ENCODE results near the gene FDX2.
"Not testable (repeated sequence)": the region's sequence is repeated elsewhere in the genome, so short reads cannot be mapped to it uniquely, and the experiment has no call there.

FDX2 gene

DNA sequence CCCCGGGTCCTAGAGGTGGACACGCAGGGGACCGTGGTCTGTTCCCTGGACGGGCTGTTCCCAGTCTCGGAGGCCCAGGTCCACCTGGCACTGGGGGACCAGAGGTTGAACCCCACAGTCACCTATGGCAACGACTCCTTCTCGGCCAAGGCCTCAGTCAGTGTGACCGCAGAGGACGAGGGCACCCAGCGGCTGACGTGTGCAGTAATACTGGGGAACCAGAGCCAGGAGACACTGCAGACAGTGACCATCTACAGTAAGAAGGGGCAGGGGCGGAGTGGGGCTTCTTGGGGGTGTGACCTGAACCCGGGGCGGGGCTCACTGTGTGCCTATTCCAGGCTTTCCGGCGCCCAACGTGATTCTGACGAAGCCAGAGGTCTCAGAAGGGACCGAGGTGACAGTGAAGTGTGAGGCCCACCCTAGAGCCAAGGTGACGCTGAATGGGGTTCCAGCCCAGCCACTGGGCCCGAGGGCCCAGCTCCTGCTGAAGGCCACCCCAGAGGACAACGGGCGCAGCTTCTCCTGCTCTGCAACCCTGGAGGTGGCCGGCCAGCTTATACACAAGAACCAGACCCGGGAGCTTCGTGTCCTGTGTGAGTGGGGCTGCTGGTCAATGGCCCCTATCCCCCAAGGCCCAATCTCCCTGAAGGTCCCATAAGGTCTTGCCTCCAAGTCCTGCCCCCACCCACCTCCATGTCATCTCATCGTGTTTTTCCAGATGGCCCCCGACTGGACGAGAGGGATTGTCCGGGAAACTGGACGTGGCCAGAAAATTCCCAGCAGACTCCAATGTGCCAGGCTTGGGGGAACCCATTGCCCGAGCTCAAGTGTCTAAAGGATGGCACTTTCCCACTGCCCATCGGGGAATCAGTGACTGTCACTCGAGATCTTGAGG is 31.5 kb downstream of the FDX2 start:
- no peak for DNase-seq (ENCODE audit: low read depth in 2 of 2, low spot score in 1 of 2)

DNA sequence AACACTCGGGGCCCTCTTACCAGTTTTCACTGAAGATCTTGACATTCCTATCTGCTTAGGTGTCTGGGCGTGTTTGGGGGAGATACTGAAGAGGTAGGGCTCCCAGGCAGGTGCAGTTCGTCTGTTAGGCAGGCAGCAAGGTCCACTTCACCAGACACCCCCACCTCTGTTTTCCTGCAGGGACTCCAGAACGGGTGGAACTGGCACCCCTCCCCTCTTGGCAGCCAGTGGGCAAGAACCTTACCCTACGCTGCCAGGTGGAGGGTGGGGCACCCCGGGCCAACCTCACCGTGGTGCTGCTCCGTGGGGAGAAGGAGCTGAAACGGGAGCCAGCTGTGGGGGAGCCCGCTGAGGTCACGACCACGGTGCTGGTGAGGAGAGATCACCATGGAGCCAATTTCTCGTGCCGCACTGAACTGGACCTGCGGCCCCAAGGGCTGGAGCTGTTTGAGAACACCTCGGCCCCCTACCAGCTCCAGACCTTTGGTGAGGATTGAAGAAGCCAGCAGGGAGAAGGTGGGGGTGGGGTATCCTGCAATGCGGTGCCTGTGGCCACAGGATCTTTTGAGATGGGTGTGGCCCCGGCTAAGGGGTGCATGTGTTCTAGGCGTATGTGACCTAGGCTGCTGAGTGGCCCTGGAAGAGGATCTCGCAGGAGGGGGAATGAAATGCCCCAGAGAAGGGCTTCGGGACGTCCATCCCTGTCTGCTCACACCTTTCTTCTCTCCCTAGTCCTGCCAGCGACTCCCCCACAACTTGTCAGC is 32.3 kb downstream of the FDX2 start:
- no peak for DNase-seq (ENCODE audit: low read depth in 2 of 2, low spot score in 1 of 2)

DNA sequence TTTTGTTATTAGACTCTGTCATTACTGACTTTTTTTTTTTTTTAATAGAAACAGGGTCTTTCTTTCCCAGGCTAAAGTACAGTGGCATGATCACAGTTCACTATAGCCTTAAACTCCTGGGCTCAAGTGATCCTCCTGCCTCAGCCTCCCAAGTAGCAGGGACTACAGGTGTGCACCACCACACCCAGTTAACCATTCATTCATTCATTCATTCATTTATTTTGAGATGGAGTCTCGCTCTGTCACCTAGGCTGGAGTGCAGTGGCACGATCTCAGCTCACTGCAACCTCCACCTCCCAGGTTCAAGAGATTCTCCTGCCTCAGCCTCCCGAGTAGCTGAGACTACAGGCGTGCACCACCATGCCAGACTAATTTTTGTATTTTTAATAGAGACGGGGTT is 33.8 kb downstream of the FDX2 start:
- not testable (repeated sequence) for DNase-seq (ENCODE audit: low read depth in 2 of 2, low spot score in 1 of 2)

DNA sequence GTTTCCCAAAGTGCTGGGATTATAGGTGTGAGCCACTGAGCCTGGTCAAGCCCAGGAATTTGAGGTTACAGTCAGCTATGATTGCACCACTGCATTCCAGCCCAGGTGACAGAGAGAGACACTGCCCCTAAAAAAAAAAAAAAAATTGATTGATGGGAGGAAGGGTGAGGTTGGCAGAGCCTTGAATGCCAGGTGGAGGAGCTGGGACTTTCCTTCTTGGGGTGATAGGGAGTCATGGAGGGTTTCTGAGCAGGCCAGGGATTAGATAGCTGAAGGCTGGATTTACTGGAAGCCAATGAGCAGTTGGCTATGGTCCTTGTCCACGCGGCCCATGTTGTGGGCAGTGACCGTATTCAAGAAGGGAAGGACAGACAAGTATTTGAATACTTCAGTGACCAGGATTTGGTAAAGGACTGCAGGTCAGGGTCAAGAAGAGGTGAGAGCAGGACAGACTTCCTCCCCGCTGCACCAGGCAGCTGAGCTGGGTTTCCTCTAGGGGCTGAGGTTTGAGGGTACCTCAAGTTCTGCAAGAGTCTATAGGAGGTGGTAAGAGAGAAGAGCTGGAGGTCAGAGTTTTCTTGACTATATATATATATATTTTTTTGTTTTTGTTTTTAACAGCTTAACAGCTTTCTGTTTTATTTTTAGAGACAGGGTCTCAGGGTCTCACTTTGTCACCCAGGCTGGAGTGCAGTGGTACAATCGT is 35.9 kb downstream of the FDX2 start:
- DNase-seq (ENCODE audit: low read depth in 2 of 2, low spot score in 1 of 2), result no peak

- no peak for DNase-seq (ENCODE audit: low read depth in 2 of 2, low spot score in 1 of 2)
Measured at GRCh38 chr19:10278935-10279334, 36.9 kb downstream of the FDX2 start.

- DNase-seq (ENCODE audit: low read depth in 2 of 2, low spot score in 1 of 2), result no peak
Measured at GRCh38 chr19:10277795-10278589, 37.8 kb downstream of the FDX2 start.

DNA sequence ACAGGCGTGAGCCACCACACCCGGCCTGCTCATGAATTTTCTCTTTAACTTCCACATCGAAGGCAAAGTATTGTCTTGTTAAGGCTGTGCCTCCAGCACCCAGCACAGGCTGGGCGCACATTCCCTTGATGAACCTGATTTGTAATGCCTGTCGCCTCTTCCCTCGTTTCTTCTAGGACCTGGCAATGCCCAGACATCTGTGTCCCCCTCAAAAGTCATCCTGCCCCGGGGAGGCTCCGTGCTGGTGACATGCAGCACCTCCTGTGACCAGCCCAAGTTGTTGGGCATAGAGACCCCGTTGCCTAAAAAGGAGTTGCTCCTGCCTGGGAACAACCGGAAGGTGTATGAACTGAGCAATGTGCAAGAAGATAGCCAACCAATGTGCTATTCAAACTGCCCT is 41.2 kb downstream of the FDX2 start:
- no peak for DNase-seq (ENCODE audit: low read depth in 2 of 2, low spot score in 1 of 2)

GRCh38 chr19:10271543-10272086 is 44.2 kb downstream of the FDX2 start:
- no peak for DNase-seq (ENCODE audit: low read depth in 2 of 2, low spot score in 1 of 2)

GRCh38 chr19:10270616-10271394 is 45.0 kb downstream of the FDX2 start, which contains the start of gene ICAM1:
ICAM1 (plus strand) TSS chr19:10271120; CDS start chr19:10271160, 40 bp downstream.
- peak in 1 of 2 donors; percentile 75 for DNase-seq (ENCODE audit: low read depth in 2 of 2, low spot score in 1 of 2)

DNA sequence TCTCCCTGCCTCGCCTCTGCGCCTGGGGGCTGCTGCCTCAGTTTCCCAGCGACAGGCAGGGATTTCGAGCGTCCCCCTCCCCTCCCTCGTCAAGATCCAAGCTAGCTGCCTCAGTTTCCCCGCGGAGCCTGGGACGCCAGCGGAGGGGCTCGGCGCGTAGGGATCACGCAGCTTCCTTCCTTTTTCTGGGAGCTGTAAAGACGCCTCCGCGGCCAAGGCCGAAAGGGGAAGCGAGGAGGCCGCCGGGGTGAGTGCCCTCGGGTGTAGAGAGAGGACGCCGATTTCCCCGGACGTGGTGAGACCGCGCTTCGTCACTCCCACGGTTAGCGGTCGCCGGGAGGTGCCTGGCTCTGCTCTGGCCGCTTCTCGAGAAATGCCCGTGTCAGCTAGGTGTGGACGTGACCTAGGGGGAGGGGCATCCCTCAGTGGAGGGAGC is 45.6 kb downstream of the FDX2 start:
- DNase-seq (ENCODE audit: low read depth in 2 of 2, low spot score in 1 of 2), result peak in 1 of 2 donors; percentile 68

- DNase-seq (ENCODE audit: low read depth in 2 of 2, low spot score in 1 of 2), result peak; percentile 70 to 80
Measured at GRCh38 chr19:10269333-10270179, 46.3 kb downstream of the FDX2 start.

GRCh38 chr19:10268071-10268470 is 47.7 kb downstream of the FDX2 start:
- DNase-seq (ENCODE audit: low read depth in 2 of 2, low spot score in 1 of 2), result no peak

- no peak for DNase-seq (ENCODE audit: low read depth in 2 of 2, low spot score in 1 of 2)
Measured at GRCh38 chr19:10266706-10267105, 49.1 kb downstream of the FDX2 start.

DNA sequence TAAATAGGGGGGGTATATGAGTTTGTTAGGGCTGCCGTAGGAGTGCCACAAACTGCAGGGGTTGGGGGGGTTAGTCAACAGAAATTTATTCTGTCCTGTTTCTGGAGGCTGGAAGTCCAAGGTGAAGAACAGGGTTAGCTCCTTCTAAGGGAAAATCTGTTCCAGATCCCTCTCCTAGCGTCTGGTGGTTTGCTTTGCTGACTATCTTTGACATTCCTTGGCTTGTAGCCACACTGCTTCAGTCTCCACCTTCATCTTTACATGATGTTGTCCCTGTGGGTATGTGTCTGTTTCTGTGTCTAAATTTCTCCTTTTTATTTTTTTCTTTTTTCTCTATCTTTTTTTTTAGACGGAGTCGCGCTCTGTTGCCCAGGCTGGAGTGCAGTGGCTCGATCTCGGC is 53.0 kb downstream of the FDX2 start:
- no peak for DNase-seq (ENCODE audit: low read depth in 2 of 2, low spot score in 1 of 2)

DNA sequence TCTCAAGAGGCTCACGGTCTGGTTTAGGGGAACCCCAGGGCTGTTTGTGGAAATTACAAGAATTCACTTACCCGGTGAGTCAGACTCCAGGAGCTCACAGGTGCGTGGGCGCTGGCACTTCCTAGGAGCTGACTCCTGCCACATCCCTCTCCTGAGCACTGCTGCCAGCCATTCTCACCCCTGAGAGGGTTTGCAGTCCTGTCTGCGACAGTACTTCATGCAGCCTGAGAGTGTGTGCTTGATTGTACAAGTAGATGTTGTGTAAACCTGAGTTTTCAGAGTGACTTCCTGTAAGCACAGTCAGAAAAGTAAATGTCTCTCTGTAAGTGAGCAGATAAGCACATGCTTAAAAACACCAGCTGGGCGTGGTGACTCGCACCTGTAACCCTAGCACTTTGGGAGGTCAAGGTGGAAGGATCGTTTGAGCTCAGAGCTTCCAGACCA is 55.7 kb downstream of the FDX2 start:
- no peak for DNase-seq (ENCODE audit: low read depth in 2 of 2, low spot score in 1 of 2)

Data from stimulated activated CD8-positive, alpha-beta memory T cell treated with anti-CD3 and anti-CD28 coated beads, Interleukin-4, amount 100 ng/mL, for 4 hours (primary cell).